Esophagus muscularis mucosa (tissue), 4 donors: ENCODE measurements around the gene S100A7A. TPM values are rescaled to one million over a fixed set of nuclear protein-coding genes. Genes with fewer than 3 reads are reported as not detected.
A peak's percentile ranks its signal among the peaks of the same experiment; 100 is the strongest.

Source experiments
- DNase-seq: peaks from one replicate; pipeline ENCODE4 v3.0.0-alpha.2; 2017; ENCODE audit errors: extremely low spot score
- H3K27ac ChIP-seq, 4 donors: fragments of 200-600 bp; sonication (generic); replicated peaks in 1 of 4; 1 replicate in 3 of 4; 2 replicates in 1 of 4; pipeline ENCODE4 v1.5.1; 2016 to 2019; ENCODE audit warnings: mild to moderate bottlenecking in 1 of 4
- H3K27me3 ChIP-seq, 4 donors: fragments of 200-600 bp; sonication (generic); one replicate each; pipeline versions ENCODE4 v1.5.1 to v1.6.0; 2016 to 2019
- H3K36me3 ChIP-seq, 4 donors: fragments of 200-600 bp; sonication (generic); one replicate each; pipeline ENCODE4 v1.5.1; 2016 to 2019
- H3K4me1 ChIP-seq, 4 donors: fragments of 200-600 bp; sonication (generic); one replicate each; pipeline ENCODE4 v1.5.1; 2016 to 2019
- H3K4me3 ChIP-seq, 4 donors: fragments of 200-600 bp; sonication (generic); 1 replicate in 2 of 4; 2 replicates in 2 of 4; pipeline ENCODE4 v1.5.1; 2016 to 2019; ENCODE audit warnings: mild to moderate bottlenecking in 4 of 4, moderate library complexity in 1 of 4
- H3K9me3 ChIP-seq, 4 donors: fragments of 200-600 bp; sonication (generic); 1 replicate in 3 of 4; 2 replicates in 1 of 4; pipeline ENCODE4 v1.5.1; 2016 to 2019
- CTCF ChIP-seq, 3 experiments: fragments of 200-600 bp in 2 of 3; fragments of 450-650 bp in 1 of 3; sonication (generic) in 2 of 3; IDR thresholded peaks; one replicate each; pipeline ENCODE4 v1.5.1; 2017 to 2019; ENCODE audit warnings: antibody characterized with exemption in 3 of 3, mild to moderate bottlenecking in 2 of 3, moderate library complexity in 1 of 3
- EP300 ChIP-seq: sonication (generic); formaldehyde crosslinking; IDR thresholded peaks from one replicate; pipeline ENCODE4 v1.6.1; 2017; ENCODE audit warnings: antibody characterized with exemption
- POLR2A ChIP-seq: fragments of 450-650 bp; IDR thresholded peaks from one replicate; pipeline ENCODE4 v1.6.1; 2017; ENCODE audit warnings: antibody characterized with exemption, moderate library complexity, mild to moderate bottlenecking, low read depth
- POLR2AphosphoS5 ChIP-seq, 2 donors: sonication (generic); formaldehyde crosslinking; IDR thresholded peaks; one replicate each; pipeline ENCODE4 v1.6.1; 2017; ENCODE audit warnings: antibody characterized with exemption in 2 of 2
- WGBS: methylation state at CpG from one replicate; pipeline ENCODE4 v1.1.5; 2018; 5-methylcytosine and 5-hydroxymethylcytosine counted together
- intact Hi-C: fragments of 100-400 bp; cut with DNase I; formaldehyde crosslinking; loops from one replicate; pipeline ENCODE4 v1.15.1; 2023
- total RNA-seq, 4 donors: library from RNA; depleted of rRNA; stranded (reverse); fragments of >200 nt; gene quantifications; one replicate each; pipeline versions ENCODE4 v1.1.0 to v1.2.1, GENCODE V29; 2016

Gene S100A7A
- total RNA-seq, 4 donors from 2014 or later = not detected

GRCh38 chr1:153431427-153431826, 15.1 kb downstream of the S100A7A start:
- intact Hi-C loops = no loop called here

GRCh38 chr1:153431928-153432327, 15.6 kb downstream of the S100A7A start:
- 55% methylated on average over 4 of the region's 4 CpGs for WGBS
- H3K27ac ChIP-seq = no peak overlapping the region
- TF ChIP-seq POLR2A (no peak), CTCF (IDR thresholded peaks at IDR 0.05) (no peak), POLR2AphosphoS5 (IDR thresholded peaks at IDR 0.05) (no peak), EP300 (no peak)
- H3K4me3 ChIP-seq = no peak overlapping the region
- peaks cover 0 to 40% (median 0%) of the 10 kb centered on the region in 4 donors for H3K27me3 ChIP-seq
- peak; percentile 86 for DNase-seq
- no peaks in the 10 kb centered on the region for H3K9me3 ChIP-seq
- intact Hi-C loops = no loop called here
- H3K4me1 ChIP-seq = no peaks in the 10 kb centered on the region
- no peaks in the 10 kb centered on the region for H3K36me3 ChIP-seq

More at GRCh38 chr1:153431427-153431826, 15.1 kb downstream of the S100A7A start:
- peak; percentile 64 for DNase-seq
- no peaks in the 10 kb centered on the region for H3K4me1 ChIP-seq
- no peak overlapping the region for H3K27ac ChIP-seq
- 84% methylated on average over 3 of the region's 3 CpGs for WGBS
- TF ChIP-seq POLR2A (no peak), CTCF (IDR thresholded peaks at IDR 0.05) (no peak), EP300 (no peak), POLR2AphosphoS5 (IDR thresholded peaks at IDR 0.05) (no peak)
- no peaks in the 10 kb centered on the region for H3K36me3 ChIP-seq
- H3K27me3 ChIP-seq = peaks cover 0 to 40% (median 0%) of the 10 kb centered on the region in 4 donors
- no peaks in the 10 kb centered on the region for H3K9me3 ChIP-seq
- no peak overlapping the region for H3K4me3 ChIP-seq

- intact Hi-C loops = no loop called here
- no peak for TF ChIP-seq EP300
- no peak for TF ChIP-seq CTCF (IDR thresholded peaks at IDR 0.05)
- no peak for TF ChIP-seq POLR2AphosphoS5 (IDR thresholded peaks at IDR 0.05)
- TF ChIP-seq POLR2A = no peak
- Histone ChIP-seq H3K4me3 (no peak overlapping the region), H3K9me3 (no peaks in the 10 kb centered on the region), H3K4me1 (no peaks in the 10 kb centered on the region), H3K27ac (no peak overlapping the region), H3K36me3 (no peaks in the 10 kb centered on the region), H3K27me3 (peaks cover 0 to 35% (median 0%) of the 10 kb centered on the region in 4 donors)
- peak; percentile 86 for DNase-seq
- WGBS = 73% methylated on average over 7 of the region's 9 CpGs
Measured at GRCh38 chr1:153432874-153433681, 16.8 kb downstream of the S100A7A start.

DNA sequence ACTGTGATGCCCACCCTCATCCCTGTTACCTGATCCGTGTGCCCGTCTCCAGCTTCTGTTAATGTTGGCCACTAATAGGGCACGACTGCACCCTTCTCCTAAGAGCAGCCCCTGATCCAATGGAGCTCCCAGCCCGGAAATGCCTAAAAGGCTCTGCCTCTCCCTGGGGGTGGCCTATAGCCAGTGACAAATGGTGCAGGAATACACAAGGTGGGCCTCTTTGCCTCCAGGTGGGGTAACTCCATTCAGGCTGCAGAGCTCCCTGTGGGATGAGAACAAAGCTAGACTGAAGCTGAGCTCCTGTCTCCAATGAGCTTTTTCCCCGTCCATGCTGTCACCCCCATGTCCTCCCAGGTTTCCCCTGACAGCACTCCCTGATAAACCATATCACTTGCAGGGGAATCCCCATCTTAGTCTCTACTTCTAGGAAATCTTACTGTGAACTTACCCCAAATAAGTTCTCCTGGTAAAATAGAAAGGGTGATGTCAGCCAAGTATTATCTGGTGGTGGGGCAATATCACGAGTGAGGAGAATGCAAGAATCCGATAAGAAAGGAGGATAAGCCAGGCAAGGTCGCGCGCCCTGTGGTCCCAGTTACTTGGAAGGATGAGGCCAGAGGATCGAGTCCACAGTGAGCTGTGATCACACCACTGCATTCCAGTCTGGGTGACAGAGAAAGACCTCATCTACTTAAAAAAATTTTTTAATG, 18.6 kb downstream of the S100A7A start:
- Histone ChIP-seq H3K36me3 (no peaks in the 10 kb centered on the region), H3K4me3 (no peak overlapping the region), H3K4me1 (no peaks in the 10 kb centered on the region), H3K9me3 (no peaks in the 10 kb centered on the region), H3K27me3 (peaks cover 0 to 23% (median 0%) of the 10 kb centered on the region in 4 donors), H3K27ac (no peak overlapping the region)
- intact Hi-C loops = no loop called here
- DNase-seq = no peak
- 80% methylated on average over 11 of the region's 11 CpGs for WGBS
- TF ChIP-seq EP300 (no peak), POLR2A (no peak), POLR2AphosphoS5 (IDR thresholded peaks at IDR 0.05) (no peak), CTCF (IDR thresholded peaks at IDR 0.05) (no peak)
